Activated CD8-positive, alpha-beta memory T cell treated with anti-CD3 and anti-CD28 coated beads for 24 hours (primary cell): ENCODE measurements around the gene EIF3A.

Experiments used
- DNase-seq: peaks from one replicate; pipeline ENCODE4 v3.0.0-alpha.2; 2020

Gene EIF3A

GRCh38 chr10:119005362-119006043, 75.1 kb downstream of the EIF3A start:
- DNase-seq, result no peak

- peak; percentile 28 for DNase-seq
Measured at GRCh38 chr10:119003572-119004289, 76.9 kb downstream of the EIF3A start.

GRCh38 chr10:119001717-119002500, 78.7 kb downstream of the EIF3A start:
- DNase-seq, result no peak

GRCh38 chr10:118998183-118998582, 82.4 kb downstream of the EIF3A start:
- no peak for DNase-seq

GRCh38 chr10:118997379-118997778, 83.2 kb downstream of the EIF3A start:
- DNase-seq, result no peak

GRCh38 chr10:118995739-118996138, 84.9 kb downstream of the EIF3A start:
- DNase-seq, result no peak

- DNase-seq, result no peak
Measured at GRCh38 chr10:118994321-118994720, 86.3 kb downstream of the EIF3A start.

GRCh38 chr10:118993214-118993613, 87.4 kb downstream of the EIF3A start:
- no peak for DNase-seq

- DNase-seq, result peak; percentile 35
Measured at GRCh38 chr10:118992496-118992895, 88.1 kb downstream of the EIF3A start.

GRCh38 chr10:118990326-118990725, 90.3 kb downstream of the EIF3A start:
- no peak for DNase-seq

- DNase-seq, result peak; percentile 44
Measured at GRCh38 chr10:118986815-118987790, 93.5 kb downstream of the EIF3A start.

GRCh38 chr10:118985576-118985975, 95.0 kb downstream of the EIF3A start:
- DNase-seq, result no peak
